T follicular helper cell (primary cell): ENCODE data around the gene EXOC4.

Experiments used
- DNase-seq: peaks from one replicate; pipeline ENCODE4 v3.0.0-alpha.2; 2020; ENCODE audit warnings: low read depth

EXOC4 gene

DNA sequence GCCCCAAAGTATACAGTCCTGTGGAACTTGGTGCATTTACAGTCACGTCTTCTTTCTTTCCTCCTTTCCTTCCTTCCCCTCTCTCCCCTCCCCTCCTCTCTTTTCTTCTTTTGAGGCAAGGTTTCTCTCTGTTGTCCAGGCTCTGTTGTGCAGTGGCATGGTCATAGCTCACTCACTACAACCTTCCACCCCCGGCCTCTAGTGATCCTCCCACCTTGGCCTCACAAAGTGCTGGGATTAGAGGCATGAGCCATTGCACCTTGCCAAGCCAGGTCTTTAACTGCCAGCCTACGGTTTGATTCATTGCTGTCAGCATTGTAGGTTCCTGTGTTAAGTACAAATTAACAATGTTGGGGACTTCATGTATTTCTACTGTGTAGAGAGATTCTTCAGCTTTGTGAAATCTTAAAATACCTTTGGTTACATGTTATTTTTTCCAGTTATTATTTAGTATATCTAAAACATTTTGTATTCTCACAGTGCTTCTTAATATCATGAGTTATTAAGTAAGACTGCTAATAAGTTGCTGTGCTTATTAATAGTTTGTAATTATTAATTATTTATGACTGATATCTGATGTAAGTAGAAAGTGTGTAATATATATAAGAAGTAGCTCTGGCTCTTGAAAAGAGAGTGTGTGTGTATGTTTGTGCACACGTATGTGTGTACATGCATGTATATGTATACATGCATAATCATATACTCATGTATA lies 320.8 kb downstream of the EXOC4 start:
- no peak for DNase-seq

DNA sequence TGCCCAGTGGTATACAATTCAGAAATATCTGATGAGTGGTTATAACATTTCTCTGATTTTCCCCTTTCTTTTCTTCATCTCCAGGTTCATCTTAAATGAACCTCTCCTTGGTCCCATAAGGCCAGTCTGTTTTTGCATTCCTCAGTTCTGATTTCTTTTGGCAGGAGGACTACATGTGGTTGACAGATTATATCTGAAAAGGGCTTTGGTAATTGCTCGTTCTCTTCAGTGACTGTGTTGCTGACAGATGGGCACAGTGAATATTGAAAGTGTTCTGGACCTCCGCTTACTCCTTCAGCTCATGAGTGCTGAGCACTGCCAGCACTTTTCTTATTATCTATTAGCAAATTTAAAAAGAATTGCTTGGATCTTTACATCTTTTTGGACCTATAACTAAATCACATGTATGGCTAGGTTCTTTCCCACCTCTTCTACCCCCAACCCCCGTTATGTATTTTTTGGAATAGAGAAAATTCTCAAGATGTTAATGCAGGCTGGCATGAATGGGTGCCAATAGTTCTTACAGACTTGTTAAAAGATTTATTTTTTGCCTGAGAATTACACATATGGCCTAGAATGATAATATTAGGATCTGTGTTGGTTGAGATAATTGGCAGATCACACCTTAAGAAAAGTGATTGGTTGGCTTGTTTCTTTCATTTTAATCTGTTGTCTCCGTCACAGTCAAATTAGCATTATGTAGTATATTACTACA lies 323.0 kb downstream of the EXOC4 start:
- no peak for DNase-seq

DNA sequence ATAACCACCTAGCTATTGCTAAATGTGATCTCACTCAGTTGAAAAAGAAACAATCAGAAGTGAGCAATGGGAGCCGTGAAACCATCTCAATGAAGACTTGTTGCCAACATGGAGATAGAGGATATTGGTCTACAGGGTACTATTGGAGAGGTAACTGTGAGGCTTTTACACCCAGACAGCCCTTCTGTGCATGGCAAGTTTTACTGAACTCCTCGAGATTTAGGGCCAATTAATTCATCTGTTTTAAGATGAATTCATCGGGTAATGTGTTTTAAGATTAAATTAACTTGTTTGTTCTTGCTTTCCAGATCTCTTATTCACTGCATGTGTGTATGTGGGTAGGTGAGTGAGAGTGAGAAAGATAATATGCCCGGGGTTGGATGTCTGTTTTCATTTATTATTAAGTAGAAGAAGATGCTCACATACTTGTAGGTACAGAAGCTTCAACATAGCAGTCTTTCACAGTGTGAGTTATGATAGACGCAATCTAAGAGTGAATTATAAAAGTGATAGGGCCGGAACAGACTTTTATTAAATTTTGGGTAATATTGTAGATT lies 323.8 kb downstream of the EXOC4 start:
- no peak for DNase-seq

DNA sequence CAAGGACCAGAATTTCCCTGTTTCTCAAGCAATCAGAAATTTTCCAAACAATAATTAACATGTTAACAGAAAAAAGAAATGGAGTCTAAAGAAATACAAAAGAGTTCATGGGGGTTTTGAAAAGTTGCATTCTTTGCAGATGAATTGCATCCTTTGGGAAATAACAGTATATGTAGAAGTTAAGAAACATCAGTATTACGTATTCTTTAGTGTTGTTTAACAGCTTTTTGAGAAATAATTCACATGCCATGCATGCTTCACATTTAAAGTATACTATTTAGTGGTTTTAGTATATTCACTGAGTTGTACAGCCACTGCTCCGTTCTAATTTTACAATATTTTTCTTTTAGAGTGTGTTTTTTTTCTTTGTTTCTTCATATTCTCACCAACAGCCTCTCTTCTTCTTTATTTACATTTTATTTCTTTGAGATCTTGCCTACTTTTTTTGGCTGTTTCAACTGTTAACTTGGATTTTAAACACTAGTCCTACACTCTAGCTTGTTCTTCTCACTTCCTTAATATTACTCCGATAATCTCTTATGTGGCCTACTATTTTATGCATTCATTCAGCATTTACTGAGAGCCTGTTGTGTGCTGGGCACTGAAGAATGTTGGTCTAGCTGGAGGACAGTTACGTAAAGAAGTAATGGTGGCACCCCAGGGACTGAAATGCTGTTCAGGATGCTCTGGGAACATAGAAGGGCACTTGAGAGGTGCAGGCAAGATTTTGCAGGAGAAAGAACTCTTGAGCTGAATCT lies 330.1 kb downstream of the EXOC4 start:
- no peak for DNase-seq

GRCh38 chr7:133583545-133584171 lies 330.8 kb downstream of the EXOC4 start:
- DNase-seq = no peak

- DNase-seq = no peak
These were observed 332.2 kb downstream of the EXOC4 start for GRCh38 chr7:133584956-133585668.

DNA sequence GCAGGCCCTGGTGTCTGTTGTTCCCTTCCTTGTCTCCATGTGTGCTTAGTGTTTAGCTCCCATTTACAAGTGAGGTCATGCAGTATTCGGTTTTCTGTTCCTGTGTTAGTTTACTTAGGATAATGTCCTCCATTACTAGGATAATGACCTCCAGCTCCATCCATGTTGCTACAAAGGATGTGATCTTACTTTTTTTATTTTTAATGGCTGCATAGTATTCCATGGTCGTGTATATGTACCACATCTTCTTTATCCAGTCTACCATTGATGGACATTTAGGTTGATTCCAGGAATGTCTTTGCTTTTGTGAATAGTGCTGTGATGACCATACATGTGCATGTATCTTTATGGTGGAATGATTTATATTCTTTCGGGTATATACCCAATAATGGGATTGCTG lies 333.4 kb downstream of the EXOC4 start:
- DNase-seq = no peak

DNA sequence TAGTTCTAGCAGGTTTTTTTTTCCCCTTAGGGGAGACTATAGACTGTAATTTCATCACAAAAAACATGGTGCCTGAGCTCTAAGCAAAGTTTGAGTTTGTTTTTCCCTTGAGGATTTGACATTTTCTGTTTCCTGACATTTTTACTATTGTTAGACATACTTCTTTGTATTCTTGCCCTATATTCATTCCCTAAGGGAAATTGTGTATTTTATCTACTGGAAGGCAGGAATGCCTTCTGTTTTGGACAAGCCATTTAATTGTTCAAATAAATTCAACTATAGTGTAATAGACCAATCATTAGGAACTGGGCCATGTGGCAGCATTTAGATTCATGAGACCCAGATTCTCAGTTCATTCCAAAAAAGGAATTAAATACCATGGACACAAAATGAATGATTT lies 335.0 kb downstream of the EXOC4 start:
- no peak for DNase-seq

DNA sequence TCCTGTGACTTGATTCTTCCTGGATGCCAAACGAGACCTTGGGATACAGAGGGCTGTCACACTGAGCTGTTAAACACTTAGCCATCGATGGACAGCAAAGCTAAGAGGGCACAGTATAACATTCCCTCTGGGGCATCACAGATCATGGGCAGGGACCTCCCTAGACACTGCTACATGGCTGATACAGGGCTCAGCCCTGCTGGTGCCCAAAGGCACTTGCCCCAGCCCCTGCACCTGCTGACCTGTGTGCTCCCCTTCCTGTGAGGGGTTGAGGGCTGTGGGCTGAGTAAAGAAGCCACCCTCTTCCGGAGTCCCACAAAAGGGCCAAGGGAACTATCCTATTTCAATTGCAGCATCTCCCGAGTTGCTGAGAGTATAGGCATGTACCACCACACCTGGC lies 337.9 kb downstream of the EXOC4 start:
- no peak for DNase-seq

- no peak for DNase-seq
These were observed 338.9 kb downstream of the EXOC4 start for GRCh38 chr7:133591704-133592340.

DNA sequence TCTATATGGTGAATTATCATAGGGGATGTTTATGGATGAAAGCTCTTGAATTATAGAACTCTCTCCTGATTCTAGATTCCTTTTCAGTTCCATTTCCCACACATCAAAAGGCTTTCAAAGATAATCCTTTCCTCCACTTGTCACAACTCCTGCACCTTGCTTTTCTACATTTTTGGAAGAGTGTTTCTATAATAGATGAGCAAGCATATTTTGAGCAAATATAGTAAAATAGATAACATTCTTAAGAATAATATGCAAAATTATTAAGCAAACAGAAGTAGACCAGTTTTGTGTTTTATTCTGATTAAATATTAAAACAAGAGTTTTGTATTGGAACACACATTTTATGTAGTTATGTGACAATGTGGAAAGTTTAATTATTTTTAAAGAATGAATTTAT lies 340.7 kb downstream of the EXOC4 start:
- no peak for DNase-seq

GRCh38 chr7:133601617-133602016 lies 348.7 kb downstream of the EXOC4 start:
- no peak for DNase-seq

- DNase-seq = no peak
These were observed 349.4 kb downstream of the EXOC4 start for GRCh38 chr7:133602291-133602690.

DNA sequence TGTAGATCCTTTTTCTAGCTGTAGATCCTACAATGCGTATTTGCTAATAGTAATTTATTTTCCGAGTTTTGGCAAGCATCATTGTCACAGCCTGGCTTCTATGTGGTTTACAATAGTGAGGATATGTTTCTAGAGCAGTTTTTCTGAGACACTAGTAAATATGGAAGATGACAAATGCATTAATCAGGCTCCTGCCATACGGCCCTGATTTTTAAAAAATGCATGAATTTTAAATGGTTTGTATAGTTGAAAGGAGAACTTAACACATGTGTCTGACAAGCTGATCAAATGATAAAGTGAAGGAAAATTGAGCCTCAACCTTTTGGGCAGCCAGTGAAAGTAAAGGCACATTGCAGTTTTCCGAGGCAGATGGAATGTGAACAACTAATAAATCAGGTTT lies 354.1 kb downstream of the EXOC4 start:
- no peak for DNase-seq

DNA sequence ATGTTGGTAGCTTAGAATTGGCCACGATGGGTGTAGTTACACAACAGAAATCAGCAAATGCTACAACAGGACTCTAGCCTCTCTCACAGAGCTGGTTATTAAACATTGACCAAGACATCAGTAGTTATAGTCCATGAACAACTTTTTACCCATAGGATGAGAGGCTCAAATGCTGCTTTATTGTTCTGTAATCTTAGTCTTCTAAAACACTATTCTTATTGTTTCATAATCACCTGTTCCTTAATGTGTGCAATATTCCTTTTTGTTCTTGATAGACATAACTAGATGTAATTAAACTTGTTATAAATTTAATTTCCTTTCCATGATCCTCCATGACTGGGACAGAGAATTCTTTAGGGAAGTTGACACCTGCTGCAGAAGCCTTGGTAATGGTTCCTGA lies 356.9 kb downstream of the EXOC4 start:
- no peak for DNase-seq

- no peak for DNase-seq
These were observed 359.1 kb downstream of the EXOC4 start for GRCh38 chr7:133611955-133612354.

- DNase-seq = no peak
These were observed 360.4 kb downstream of the EXOC4 start for GRCh38 chr7:133613250-133613790.

GRCh38 chr7:133614251-133614650 lies 361.4 kb downstream of the EXOC4 start:
- no peak for DNase-seq

DNA sequence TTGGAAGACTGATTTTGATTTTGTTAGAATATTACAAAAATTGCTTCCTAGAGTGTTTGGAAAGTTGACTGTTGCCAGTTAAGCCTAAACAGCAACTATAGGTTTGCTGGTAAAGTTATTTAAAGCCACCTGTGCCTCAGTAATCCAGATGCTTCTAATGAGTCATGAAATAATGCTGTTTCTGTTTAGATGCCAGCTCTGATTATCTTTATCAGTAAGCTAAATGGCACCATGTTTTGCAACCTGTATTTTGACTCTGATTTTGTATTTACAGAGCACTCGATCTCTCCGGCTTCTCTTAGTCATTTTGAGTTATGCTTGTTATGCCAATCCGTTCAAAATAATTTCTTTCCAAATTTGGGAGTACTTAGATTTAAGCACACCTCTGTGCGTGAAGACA lies 366.1 kb downstream of the EXOC4 start:
- no peak for DNase-seq

- no peak for DNase-seq
These were observed 366.6 kb downstream of the EXOC4 start for GRCh38 chr7:133619491-133619890.

DNA sequence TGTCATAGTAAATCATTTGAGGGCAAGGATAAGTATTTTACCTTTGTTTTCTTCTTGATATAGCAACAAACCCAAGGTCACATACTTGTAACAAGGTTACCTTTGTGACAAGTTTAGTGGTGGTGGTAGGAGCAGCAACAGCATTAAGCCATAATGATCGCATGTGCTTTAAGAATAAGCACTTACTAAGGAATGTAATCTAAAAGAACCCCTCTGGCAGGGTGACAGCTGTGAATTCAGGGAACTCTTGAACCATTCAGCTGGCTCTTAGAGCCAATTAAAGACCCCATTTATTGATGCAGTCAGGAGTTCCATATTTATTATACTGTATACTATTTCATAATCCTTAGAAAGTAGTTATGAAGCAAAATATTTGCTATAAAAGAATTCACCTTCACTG lies 370.8 kb downstream of the EXOC4 start:
- no peak for DNase-seq
